ENCODE data around the gene MED12L. TPM values are rescaled to one million over a fixed set of nuclear protein-coding genes. Genes with fewer than 3 reads are reported as not detected.

The MED12L gene
- total and polyA plus RNA-seq, 9 of the 15 experiments (the other 6 are each of a cell fraction or from before 2014, with no cell fraction given), result not detected

DNA sequence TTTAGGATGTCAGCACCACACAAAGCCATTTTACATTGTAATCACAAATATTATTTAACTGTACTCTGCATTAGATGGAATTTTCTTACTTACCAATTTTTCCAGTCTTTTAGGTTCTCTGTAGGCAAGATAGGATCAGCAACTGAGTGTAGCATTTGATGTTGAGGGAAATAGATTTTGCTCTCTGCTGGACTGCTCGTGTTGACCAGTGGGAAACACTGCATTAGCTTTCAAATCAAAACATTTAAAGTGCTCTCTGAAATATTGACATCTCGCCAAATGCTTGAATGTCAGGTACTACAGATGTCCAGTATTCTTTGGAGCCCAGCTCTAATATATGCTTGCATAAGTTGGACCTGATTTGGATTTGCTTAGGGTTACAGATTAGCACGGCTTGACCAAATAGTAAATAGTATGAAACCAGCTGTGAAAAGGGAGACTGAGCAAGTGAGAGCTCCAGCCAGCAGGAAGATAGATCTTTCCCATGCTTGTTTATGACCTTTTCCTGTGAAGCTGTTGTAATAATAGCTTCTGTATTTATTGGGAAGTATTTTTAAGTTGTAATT lies 163.4 kb downstream of the MED12L start:
- BruUV-seq (replicated peaks), result no TSS peak
- Histone ChIP-seq H3K79me2 (ENCODE audit: control insufficient read depth, insufficient read depth, low read length) (no peaks in the 10 kb centered on the region), H3K4me1 (replicated peaks in 1 of 2; ENCODE audit: control insufficient read depth in 2 of 2, insufficient read depth in 2 of 2, low read length in 2 of 2) (no peaks in the 10 kb centered on the region), H4K20me1 (replicated peaks; ENCODE audit: control insufficient read depth, insufficient read depth, low read length) (no peaks in the 10 kb centered on the region), H3K9ac (ENCODE audit: insufficient read depth in 1 of 2, low read depth in 2 of 2, low read length in 2 of 2) (no peak overlapping the region), H3K9me3 (replicated peaks; ENCODE audit: control insufficient read depth, insufficient read depth, low read depth, low read length) (no peaks in the 10 kb centered on the region), H3K36me3 (ENCODE audit: control insufficient read depth, insufficient read depth, low read length) (no peaks in the 10 kb centered on the region), H3K4me3 (no peak overlapping the region), H3K4me2 (ENCODE audit: insufficient read depth, low read length) (no peak overlapping the region), H2AFZ (ENCODE audit: low read depth, low read length) (no peak overlapping the region), H3K27ac (ENCODE audit: extremely low read depth, low read depth, low read length) (no peak overlapping the region), H3K9me1 (ENCODE audit: control insufficient read depth, insufficient read depth, low read length) (no peaks in the 10 kb centered on the region), H3K27me3 (ENCODE audit: control insufficient read depth in 2 of 2, insufficient read depth in 2 of 2, low read length in 2 of 2) (no peaks in the 10 kb centered on the region)
- 0% methylated on average over 3 of the region's 3 CpGs for WGBS (ENCODE audit: insufficient coverage, low coverage, missing lambda C conversion rate)
- ATAC-seq, result no peak
- intact Hi-C loops (cut with micrococcal nuclease), result no loop called here
- no peak for FAIRE-seq
- CTCF ChIA-PET (ENCODE audit: low intra/inter-chr PET ratio), result no interaction called here
- POLR2A ChIA-PET, result interaction anchor here (0.6 kb wide), 2 partner anchors 11 to 29 kb away, joined by 3 to 4 read pairs; partner anchors contain the start of gene P2RY14
- in situ Hi-C loops (cut with MboI), result loop anchor here (25.0 kb wide), 1 partner anchor 588 kb away; no protein-coding TSS in a partner anchor
- no peak for DNase-seq (ENCODE audit: extremely low read depth in 1 of 4, low spot score in 3 of 4)
- TF ChIP-seq, protein P1, sequence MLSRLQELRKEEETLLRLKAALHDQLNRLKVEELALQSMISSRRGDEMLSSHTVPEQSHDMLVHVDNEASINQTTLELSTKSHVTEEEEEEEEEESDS (CRISPR knock-in tag; IDR thresholded peaks at IDR 0.05), result no peak
- TF ChIP-seq ELF1 (tag; IDR thresholded peaks at IDR 0.05) (no peak), ZBED1 (IDR thresholded peaks at IDR 0.05) (no peak), TRIM24 (IDR thresholded peaks at IDR 0.05) (no peak), CBX1 (IDR thresholded peaks at IDR 0.05; ENCODE audit: low read depth) (no peak), RBBP5 (IDR thresholded peaks at IDR 0.05; ENCODE audit: borderline replicate concordance, insufficient read depth, low read length, poor library complexity, severe bottlenecking) (no peak), POLR2AphosphoS2 (IDR thresholded peaks at IDR 0.05; ENCODE audit: low read length) (no peak), OTX1 (CRISPR knock-in tag; IDR thresholded peaks at IDR 0.05) (no peak), PHTF2 (CRISPR knock-in tag; IDR thresholded peaks at IDR 0.05) (no peak), HSF4 (CRISPR knock-in tag; IDR thresholded peaks at IDR 0.05; ENCODE audit: borderline replicate concordance) (no peak), L3MBTL2 (IDR thresholded peaks at IDR 0.05) (no peak), PCBP1 (IDR thresholded peaks at IDR 0.05; ENCODE audit: low read depth, low read length, poor library complexity, severe bottlenecking) (no peak)
- TF ChIP-seq, protein P2, sequence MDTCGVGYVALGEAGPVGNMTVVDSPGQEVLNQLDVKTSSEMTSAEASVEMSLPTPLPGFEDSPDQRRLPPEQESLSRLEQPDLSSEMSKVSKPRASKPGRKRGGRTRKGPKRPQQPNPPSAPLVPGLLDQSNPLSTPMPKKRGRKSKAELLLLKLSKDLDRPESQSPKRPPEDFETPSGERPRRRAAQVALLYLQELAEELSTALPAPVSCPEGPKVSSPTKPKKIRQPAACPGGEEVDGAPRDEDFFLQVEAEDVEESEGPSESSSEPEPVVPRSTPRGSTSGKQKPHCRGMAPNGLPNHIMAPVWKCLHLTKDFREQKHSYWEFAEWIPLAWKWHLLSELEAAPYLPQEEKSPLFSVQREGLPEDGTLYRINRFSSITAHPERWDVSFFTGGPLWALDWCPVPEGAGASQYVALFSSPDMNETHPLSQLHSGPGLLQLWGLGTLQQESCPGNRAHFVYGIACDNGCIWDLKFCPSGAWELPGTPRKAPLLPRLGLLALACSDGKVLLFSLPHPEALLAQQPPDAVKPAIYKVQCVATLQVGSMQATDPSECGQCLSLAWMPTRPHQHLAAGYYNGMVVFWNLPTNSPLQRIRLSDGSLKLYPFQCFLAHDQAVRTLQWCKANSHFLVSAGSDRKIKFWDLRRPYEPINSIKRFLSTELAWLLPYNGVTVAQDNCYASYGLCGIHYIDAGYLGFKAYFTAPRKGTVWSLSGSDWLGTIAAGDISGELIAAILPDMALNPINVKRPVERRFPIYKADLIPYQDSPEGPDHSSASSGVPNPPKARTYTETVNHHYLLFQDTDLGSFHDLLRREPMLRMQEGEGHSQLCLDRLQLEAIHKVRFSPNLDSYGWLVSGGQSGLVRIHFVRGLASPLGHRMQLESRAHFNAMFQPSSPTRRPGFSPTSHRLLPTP (IDR thresholded peaks at IDR 0.05; ENCODE audit: borderline replicate concordance, extremely low read depth, insufficient read length), result no peak
- TF ChIP-seq, protein P3, sequence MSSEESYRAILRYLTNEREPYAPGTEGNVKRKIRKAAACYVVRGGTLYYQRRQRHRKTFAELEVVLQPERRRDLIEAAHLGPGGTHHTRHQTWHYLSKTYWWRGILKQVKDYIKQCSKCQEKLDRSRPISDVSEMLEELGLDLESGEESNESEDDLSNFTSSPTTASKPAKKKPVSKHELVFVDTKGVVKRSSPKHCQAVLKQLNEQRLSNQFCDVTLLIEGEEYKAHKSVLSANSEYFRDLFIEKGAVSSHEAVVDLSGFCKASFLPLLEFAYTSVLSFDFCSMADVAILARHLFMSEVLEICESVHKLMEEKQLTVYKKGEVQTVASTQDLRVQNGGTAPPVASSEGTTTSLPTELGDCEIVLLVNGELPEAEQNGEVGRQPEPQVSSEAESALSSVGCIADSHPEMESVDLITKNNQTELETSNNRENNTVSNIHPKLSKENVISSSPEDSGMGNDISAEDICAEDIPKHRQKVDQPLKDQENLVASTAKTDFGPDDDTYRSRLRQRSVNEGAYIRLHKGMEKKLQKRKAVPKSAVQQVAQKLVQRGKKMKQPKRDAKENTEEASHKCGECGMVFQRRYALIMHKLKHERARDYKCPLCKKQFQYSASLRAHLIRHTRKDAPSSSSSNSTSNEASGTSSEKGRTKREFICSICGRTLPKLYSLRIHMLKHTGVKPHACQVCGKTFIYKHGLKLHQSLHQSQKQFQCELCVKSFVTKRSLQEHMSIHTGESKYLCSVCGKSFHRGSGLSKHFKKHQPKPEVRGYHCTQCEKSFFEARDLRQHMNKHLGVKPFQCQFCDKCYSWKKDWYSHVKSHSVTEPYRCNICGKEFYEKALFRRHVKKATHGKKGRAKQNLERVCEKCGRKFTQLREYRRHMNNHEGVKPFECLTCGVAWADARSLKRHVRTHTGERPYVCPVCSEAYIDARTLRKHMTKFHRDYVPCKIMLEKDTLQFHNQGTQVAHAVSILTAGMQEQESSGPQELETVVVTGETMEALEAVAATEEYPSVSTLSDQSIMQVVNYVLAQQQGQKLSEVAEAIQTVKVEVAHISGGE (CRISPR knock-in tag; IDR thresholded peaks at IDR 0.05), result no peak

Data from K562 (cell line).